ENCODE measurements around the gene FBXL5. TPM values are rescaled to one million over a fixed set of nuclear protein-coding genes. Genes with fewer than 3 reads are reported as not detected.

FBXL5 gene
- total and polyA plus RNA-seq, 9 of the 15 experiments (the other 6 are each of a cell fraction or from before 2014, with no cell fraction given) = 6.0 to 35.2 (median 22.1) TPM

- no peaks in the 10 kb centered on the region for H3K9me3 ChIP-seq (replicated peaks; ENCODE audit: control insufficient read depth, insufficient read depth, low read depth, low read length)
- TF ChIP-seq SREBF2 (CRISPR knock-in tag; IDR thresholded peaks at IDR 0.05) = no peak
- TF ChIP-seq KLF10 (CRISPR knock-in tag; IDR thresholded peaks at IDR 0.05) = no peak
- no peak for TF ChIP-seq DIDO1 (tag; IDR thresholded peaks at IDR 0.05; ENCODE audit: low read depth)
- no peak for TF ChIP-seq HDAC3 (IDR thresholded peaks at IDR 0.05; ENCODE audit: borderline replicate concordance, partially characterized antibody)
- no peak for TF ChIP-seq DEAF1 (CRISPR knock-in tag; IDR thresholded peaks at IDR 0.05)
- TF ChIP-seq ZKSCAN1 (IDR thresholded peaks at IDR 0.05; ENCODE audit: low read depth, low read length) = no peak
- TF ChIP-seq TAF7 (tag; IDR thresholded peaks at IDR 0.05) = no peak
- no peak for TF ChIP-seq ZNF655 (CRISPR knock-in tag; IDR thresholded peaks at IDR 0.05)
- TF ChIP-seq CCNT2 (IDR thresholded peaks at IDR 0.05; ENCODE audit: borderline replicate concordance, extremely low read depth, insufficient read length, low read depth, low read length) = no peak
- no peak for TF ChIP-seq U2AF1 (optimal IDR thresholded peaks at IDR 0.05; ENCODE audit: low read depth, low read length)
- no peak for TF ChIP-seq IFI16 (CRISPR knock-in tag; IDR thresholded peaks at IDR 0.05)
- TF ChIP-seq EZH2 (IDR thresholded peaks at IDR 0.05; ENCODE audit: borderline replicate concordance, low read depth, low read length) = no peak
- TF ChIP-seq SMARCC2 (IDR thresholded peaks at IDR 0.05; ENCODE audit: low read depth) = no peak
- no peak for TF ChIP-seq GTF2E2 (tag; IDR thresholded peaks at IDR 0.05)
- no peak for TF ChIP-seq TCF7L2 (IDR thresholded peaks at IDR 0.05; ENCODE audit: low read depth, low read length)
- no peak for TF ChIP-seq HMGXB4 (CRISPR knock-in tag; IDR thresholded peaks at IDR 0.05)
- TF ChIP-seq ESRRB (CRISPR knock-in tag; IDR thresholded peaks at IDR 0.05; ENCODE audit: borderline replicate concordance) = no peak
- TF ChIP-seq KAT7 (CRISPR knock-in tag; IDR thresholded peaks at IDR 0.05; ENCODE audit: borderline replicate concordance) = no peak
- no peak for TF ChIP-seq RB1 (IDR thresholded peaks at IDR 0.05; ENCODE audit: low read depth)
- TF ChIP-seq POLR2B (IDR thresholded peaks at IDR 0.05; ENCODE audit: low read depth, partially characterized antibody) = no peak
- no peak overlapping the region for H2AFZ ChIP-seq (ENCODE audit: low read depth, low read length)
- H3K4me2 ChIP-seq (ENCODE audit: insufficient read depth, low read length) = no peak overlapping the region
- H3K4me3 ChIP-seq = no peak overlapping the region
- CTCF ChIA-PET (ENCODE audit: low intra/inter-chr PET ratio) = no interaction called here
- in situ Hi-C loops (cut with MboI) (loop anchor here (25.0 kb wide), 1 partner anchor 660 kb away; the partner anchor contains the start of gene CPEB2), intact Hi-C loops (cut with micrococcal nuclease) (no loop called here)
- DNase-seq (ENCODE audit: extremely low read depth in 1 of 4, low spot score in 3 of 4) (no peak), ATAC-seq (no peak), FAIRE-seq (no peak)
- H3K27ac ChIP-seq (ENCODE audit: extremely low read depth, low read depth, low read length) = no peak overlapping the region
- H3K9me1 ChIP-seq (ENCODE audit: control insufficient read depth, insufficient read depth, low read length) = no peaks in the 10 kb centered on the region
- peaks cover 0 to 3% of the 10 kb centered on the region in 2 experiments; a peak in 1 of 5 replicates for H3K4me1 ChIP-seq (replicated peaks in 1 of 2; ENCODE audit: control insufficient read depth in 2 of 2, insufficient read depth in 2 of 2, low read length in 2 of 2)
- H3K27me3 ChIP-seq (ENCODE audit: control insufficient read depth in 2 of 2, insufficient read depth in 2 of 2, low read length in 2 of 2) = no peaks in the 10 kb centered on the region
- no TSS peak for BruUV-seq (replicated peaks)
- peaks cover 35% of the 10 kb centered on the region for H3K79me2 ChIP-seq (ENCODE audit: control insufficient read depth, insufficient read depth, low read length)
- H4K20me1 ChIP-seq (replicated peaks; ENCODE audit: control insufficient read depth, insufficient read depth, low read length) = no peaks in the 10 kb centered on the region
- 90% methylated on average over 3 of the region's 3 CpGs for WGBS (ENCODE audit: insufficient coverage, low coverage, missing lambda C conversion rate)
- H3K36me3 ChIP-seq (ENCODE audit: control insufficient read depth, insufficient read depth, low read length) = peaks cover 13% of the 10 kb centered on the region; the same call in 2 of the 3 replicates
- H3K9ac ChIP-seq (ENCODE audit: insufficient read depth in 1 of 2, low read depth in 2 of 2, low read length in 2 of 2) = no peak overlapping the region
- POLR2A ChIA-PET = interaction anchor here (0.6 to 1.3 kb wide), 3 partner anchors 9 to 13 kb away, joined by 3 to 4 read pairs (median 3); partner anchors contain the start of gene FAM200B
These were observed 16.9 kb upstream of the FBXL5 start for GRCh38 chr4:15672101-15672500.
